GM10248 (cell line): ENCODE results near the gene IRF8.
"Not testable (repeated sequence)": the region's sequence is repeated elsewhere in the genome, so short reads cannot be mapped to it uniquely, and the experiment has no call there.

Experiments used
- CTCF ChIA-PET: fragments of 300-600 bp; sonication (Branson Sonifier 250); formaldehyde crosslinking; extraction: SDS; loops from one replicate; lab custom pipeline; 2021; ENCODE audit warnings: antibody characterized with exemption; lab: Yijun Ruan, JAX
- POLR2A ChIA-PET: fragments of 350-650 bp; sonication (Branson Sonifier 250); formaldehyde crosslinking; extraction: SDS; loops from one replicate; lab custom pipeline; 2020; ENCODE audit warnings: antibody characterized with exemption; lab: Yijun Ruan, JAX
- DNase-seq: peaks from one replicate; pipeline ENCODE4 v3.0.0; 2012; ENCODE audit errors: extremely low spot score
- TF ChIP-seq, protein P1 (sequence below): IDR thresholded peaks from 2 replicates; pipeline ENCODE4 v1.5.1; 2012; ENCODE audit warnings: mild to moderate bottlenecking, low read depth; ENCODE audit errors: extremely low read depth, missing control alignments, control extremely low read depth

IRF8 gene

DNA sequence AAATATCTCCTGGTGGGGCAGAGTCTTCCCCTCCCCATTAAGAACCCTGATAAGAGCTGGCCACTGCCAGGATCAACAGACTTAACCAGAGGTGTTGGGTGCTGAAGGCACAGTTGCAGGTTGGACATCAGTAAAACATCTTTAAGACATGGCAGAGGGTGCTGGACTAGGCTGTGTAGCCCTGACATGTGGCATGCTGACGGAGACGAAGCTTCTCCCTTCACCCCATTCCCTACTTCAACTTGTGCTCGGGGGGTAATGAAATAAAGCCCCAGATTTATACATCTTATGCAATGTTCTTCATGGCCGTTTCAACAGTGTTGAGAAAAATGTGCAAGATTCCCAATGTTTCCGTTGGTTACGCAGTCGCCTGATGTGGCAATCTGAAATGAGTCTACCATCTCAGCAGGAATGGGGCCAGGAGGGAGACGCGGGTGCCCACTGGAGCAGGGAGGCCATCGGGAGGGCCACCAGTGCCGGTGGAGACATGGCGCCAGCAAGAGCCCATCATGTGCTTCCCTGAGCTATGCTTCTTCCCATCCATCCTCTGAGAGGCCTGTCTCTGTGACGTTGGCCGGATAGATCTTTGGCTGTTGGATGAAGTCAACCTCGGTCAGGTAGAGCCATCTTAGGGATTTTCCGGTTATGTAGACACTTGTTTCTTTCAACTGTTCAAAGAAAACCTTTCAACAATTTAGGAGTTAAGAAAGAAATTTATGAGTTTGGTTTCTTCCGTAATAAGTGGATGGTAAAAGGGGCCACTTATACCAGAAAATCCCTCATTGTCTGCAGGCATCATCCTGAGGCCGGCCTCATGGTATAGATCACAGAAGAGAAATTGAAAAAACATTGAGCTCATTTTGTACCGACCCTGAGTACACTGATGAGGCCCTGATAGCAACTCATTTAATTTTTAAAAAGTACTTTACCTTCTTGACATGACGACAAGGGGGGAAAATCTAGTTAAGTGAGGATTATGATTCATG is 6.4 kb downstream of the IRF8 start:
- POLR2A ChIA-PET, result no interaction called here
- CTCF ChIA-PET, result interaction anchor here (0.7 to 4.1 kb wide), 8 partner anchors 12 to 151 kb away, joined by 3 to 29 read pairs (median 9); no protein-coding TSS in a partner anchor

DNA sequence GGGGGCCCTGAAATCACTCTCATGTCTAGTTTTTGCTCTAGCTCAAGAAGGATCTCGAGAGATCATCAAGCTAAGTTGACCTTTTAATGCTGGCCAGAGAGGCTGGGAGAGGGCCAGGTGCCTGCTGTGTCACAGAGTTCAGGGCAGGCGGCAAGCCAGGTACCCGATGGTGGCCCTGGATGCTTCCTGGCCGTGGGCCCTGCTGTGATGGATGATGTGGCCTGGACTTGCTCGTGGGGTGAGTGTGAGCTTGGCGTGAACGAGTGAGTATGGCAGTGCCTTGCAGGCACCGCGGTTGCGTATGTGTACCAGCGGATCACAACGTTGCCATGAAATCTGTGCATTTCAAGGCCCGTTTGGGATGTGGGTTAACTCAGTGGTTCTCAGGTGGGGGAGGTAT is 7.4 kb downstream of the IRF8 start:
- TF ChIP-seq, protein P1, sequence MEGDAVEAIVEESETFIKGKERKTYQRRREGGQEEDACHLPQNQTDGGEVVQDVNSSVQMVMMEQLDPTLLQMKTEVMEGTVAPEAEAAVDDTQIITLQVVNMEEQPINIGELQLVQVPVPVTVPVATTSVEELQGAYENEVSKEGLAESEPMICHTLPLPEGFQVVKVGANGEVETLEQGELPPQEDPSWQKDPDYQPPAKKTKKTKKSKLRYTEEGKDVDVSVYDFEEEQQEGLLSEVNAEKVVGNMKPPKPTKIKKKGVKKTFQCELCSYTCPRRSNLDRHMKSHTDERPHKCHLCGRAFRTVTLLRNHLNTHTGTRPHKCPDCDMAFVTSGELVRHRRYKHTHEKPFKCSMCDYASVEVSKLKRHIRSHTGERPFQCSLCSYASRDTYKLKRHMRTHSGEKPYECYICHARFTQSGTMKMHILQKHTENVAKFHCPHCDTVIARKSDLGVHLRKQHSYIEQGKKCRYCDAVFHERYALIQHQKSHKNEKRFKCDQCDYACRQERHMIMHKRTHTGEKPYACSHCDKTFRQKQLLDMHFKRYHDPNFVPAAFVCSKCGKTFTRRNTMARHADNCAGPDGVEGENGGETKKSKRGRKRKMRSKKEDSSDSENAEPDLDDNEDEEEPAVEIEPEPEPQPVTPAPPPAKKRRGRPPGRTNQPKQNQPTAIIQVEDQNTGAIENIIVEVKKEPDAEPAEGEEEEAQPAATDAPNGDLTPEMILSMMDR, result no peak
- no peak for DNase-seq
- POLR2A ChIA-PET, result no interaction called here
- CTCF ChIA-PET, result interaction anchor here (0.7 to 4.1 kb wide), 7 partner anchors 11 to 87 kb away, joined by 3 to 26 read pairs (median 9); no protein-coding TSS in a partner anchor

More for the DNA sequence above, 6.4 kb downstream of the IRF8 start:
- TF ChIP-seq, protein P1, result no peak
- no peak for DNase-seq

DNA sequence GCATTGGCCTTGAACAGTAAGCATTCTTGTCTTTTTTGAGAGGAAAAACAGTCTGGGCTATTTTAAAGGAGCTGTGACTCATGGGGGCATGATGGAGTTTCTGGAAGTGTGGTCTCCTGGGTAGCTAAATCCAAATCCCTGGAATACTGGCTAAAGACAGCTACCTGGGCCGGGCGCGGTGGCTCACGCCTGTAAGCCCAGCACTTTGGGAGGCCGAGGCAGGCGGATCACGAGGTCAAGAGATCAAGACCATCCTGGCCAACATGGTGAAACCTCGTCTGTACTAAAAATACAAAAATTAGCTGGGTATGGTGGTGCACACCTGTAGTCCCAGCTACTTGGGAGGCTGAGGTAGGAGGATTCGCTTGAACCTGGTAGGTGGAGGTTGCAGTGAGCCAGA is 8.3 kb downstream of the IRF8 start:
- not testable (repeated sequence) for DNase-seq
- CTCF ChIA-PET, result interaction anchor here (1.3 to 4.1 kb wide), 8 partner anchors 9 to 88 kb away, joined by 3 to 26 read pairs (median 10); partner anchors contain the start of gene IRF8
- POLR2A ChIA-PET, result interaction anchor here (2.0 kb wide), 1 partner anchor 8 kb away, joined by 6 read pairs; the partner anchor contains the start of gene IRF8

DNA sequence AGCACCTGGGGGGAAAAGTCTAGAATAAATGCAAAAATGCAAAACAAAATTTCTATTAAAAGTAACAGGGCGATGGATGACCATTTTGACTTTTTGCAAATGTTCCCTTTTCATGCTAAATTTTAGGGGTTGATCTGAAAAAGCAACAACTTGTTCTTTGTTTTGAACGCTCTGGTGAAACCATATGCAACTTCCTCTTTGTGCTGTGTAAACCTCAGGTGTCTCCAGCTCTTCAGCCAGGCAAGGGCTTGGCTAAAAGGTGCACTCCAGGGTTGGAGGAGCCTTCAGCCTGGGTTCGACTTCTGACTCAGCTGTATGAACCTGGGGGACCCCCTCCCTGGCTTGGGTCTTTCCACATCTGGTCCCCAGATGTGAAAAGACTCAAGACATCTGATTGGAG is 9.5 kb downstream of the IRF8 start:
- TF ChIP-seq, protein P1, result no peak
- DNase-seq, result peak; percentile 70
- POLR2A ChIA-PET, result interaction anchor here (0.6 to 2.0 kb wide), 2 partner anchors 10 to 171 kb away, joined by 6 read pairs; partner anchors contain the start of gene IRF8
- CTCF ChIA-PET, result interaction anchor here (1.1 to 4.1 kb wide), 10 partner anchors 9 to 89 kb away, joined by 3 to 26 read pairs (median 6); partner anchors contain the start of gene IRF8

DNA sequence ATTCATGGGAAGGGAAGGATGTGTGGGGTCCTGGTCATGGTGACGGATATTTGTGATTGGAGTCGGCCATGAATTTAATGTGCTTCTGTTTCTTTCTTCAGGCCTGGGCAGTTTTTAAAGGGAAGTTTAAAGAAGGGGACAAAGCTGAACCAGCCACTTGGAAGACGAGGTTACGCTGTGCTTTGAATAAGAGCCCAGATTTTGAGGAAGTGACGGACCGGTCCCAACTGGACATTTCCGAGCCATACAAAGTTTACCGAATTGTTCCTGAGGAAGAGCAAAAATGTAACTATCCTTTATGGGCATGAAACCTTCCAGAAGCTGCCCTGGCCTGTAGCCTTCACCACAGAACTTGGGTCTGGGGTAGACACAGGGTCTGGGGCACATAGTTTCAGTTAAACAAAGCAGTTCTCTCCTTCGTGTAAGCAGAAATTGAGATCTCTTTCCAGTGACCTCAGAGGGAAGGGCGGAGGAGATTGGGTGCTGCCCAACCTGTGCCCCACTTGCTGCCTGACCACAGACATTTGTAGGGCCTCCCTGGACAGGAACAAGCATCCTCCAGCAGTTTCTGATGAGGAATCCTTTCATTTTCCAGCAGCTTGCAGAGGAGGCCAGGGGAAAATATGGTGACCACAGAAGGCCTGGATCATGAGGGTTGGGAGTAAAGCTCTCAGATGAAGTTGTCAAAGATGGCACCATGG is 10.1 kb downstream of the IRF8 start:
- DNase-seq, result no peak
- POLR2A ChIA-PET, result interaction anchor here (0.6 to 2.0 kb wide), 2 partner anchors 10 to 172 kb away, joined by 6 read pairs; partner anchors contain the start of gene IRF8
- CTCF ChIA-PET, result interaction anchor here (1.0 to 4.1 kb wide), 13 partner anchors 8 to 88 kb away, joined by 3 to 26 read pairs (median 4); no protein-coding TSS in a partner anchor
- TF ChIP-seq, protein P1, result no peak

DNA sequence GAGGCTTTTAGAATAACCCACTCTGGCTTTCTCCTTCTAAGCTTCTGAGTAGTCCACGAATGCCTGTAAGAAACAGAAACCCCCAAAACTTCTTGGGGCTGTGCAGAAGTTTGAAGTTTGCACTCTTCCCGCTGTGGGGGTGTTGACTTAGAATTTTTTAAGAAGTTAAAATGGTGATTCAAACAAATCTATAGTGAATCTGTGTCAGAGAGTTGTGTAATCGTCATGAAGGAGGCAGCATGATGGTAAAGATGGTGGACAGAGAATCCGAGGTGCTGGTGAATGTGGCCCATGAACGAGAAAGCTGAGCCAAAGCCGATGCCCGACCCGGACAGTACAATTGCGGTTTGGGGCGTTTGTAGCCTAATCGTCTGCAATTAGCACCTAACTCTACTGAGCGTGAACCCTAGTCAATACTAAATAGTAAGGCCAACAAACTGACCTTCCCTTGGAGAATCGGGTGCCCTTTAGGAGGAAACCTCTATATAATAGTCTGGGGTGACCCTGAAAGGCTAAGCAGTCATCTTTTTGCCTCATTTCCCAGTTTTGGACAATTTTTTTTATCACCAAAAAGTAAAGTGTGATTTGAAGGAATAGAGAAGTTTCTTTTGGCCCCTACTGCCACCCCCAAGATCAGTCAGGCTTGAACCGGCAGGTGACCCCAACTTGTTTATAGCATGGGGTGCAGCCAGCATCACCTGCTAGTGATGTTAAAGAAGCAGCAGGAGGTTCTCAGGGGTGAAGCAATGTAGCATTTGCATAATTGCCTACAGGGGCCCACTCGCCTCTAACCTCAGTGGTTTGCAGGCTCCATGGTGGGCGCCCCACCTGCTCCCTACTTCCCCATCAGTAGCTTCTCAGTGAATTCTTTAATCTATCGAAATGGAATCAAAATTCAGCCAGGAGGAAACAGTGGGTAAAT is 11.2 kb downstream of the IRF8 start:
- TF ChIP-seq, protein P1, result no peak
- POLR2A ChIA-PET, result no interaction called here
- CTCF ChIA-PET, result interaction anchor here (1.0 to 4.0 kb wide), 8 partner anchors 9 to 89 kb away, joined by 3 to 23 read pairs (median 4); no protein-coding TSS in a partner anchor

More for the DNA sequence above, 11.2 kb downstream of the IRF8 start:
- no peak for DNase-seq
